ENCODE measurements around the gene LCA5L. TPM values are rescaled to one million over a fixed set of nuclear protein-coding genes. Genes with fewer than 3 reads are reported as not detected.

Gene LCA5L
- polyA plus RNA-seq, 1 donor from 2014 or later, result 0.09 TPM

DNA sequence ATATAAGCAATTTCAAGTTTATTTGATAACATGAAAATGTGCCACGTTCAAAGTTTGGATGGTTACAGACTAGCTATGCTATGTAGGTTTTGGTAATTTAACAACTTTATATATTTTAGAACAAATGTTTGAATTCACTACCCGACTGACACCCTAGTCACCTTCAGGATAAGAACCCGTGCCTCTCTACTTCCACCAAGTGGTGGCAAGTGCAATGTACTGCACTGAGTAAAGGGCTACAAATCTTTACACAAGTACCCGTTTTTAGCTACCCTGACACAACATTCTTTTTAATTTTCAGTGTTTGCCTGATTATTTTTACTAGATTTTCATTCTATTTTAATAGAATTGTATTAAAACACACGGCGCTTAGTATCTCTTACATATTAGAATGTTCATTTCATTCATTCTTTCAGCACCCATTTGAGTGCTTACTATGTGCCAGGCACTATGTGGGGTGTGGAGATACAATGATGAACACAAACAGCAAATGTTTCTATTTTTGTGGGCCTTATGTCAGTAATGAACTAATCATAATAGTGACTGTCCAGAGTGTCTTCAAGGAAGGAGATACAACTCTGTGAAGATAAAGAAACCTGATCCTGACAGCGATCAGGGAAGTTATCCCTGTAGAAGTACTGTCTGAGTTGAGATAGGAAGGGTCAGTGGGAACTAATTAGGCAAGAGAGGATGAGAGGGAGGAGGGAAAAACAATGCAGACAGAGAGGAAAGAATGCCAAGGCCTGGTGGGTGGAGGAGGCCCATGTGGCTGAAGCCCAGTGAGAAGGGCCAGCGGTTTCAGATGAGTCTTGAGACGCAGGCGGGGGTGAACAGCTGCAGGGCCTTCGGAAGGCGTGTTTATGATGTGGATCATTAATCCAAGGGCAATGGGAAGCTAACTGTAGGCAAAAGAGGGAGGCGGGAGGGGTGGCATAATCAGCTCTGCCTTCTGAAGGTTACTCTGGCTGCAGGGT is 3.8 kb downstream of the LCA5L start:
- Histone ChIP-seq H3K4me2 (ENCODE audit: low read length) (no peak overlapping the region), H3K27ac (ENCODE audit: low read length) (no peak overlapping the region), H3F3A (ENCODE audit: insufficient read depth, low read length, poor library complexity, severe bottlenecking) (no peaks in the 10 kb centered on the region), H3K4me3 (ENCODE audit: low read length) (no peak overlapping the region), H3K36me3 (ENCODE audit: insufficient read depth, low read length) (no peaks in the 10 kb centered on the region), H3K27me3 (ENCODE audit: insufficient read depth, low read depth, low read length) (no peaks in the 10 kb centered on the region), H3K9me2 (ENCODE audit: insufficient read depth, low read length) (no peaks in the 10 kb centered on the region), H3K9ac (ENCODE audit: low read length) (no peak overlapping the region), H4K20me1 (ENCODE audit: insufficient read depth) (no peaks in the 10 kb centered on the region), H2AFZ (ENCODE audit: low read depth, low read length) (no peak overlapping the region), H3K9me3 (ENCODE audit: low read length) (no peaks in the 10 kb centered on the region), H3K79me2 (replicated peaks; ENCODE audit: insufficient read depth, low read length) (no peaks in the 10 kb centered on the region)
- no peak for TF ChIP-seq TAF1 (IDR thresholded peaks at IDR 0.05; ENCODE audit: low read depth)
- peak; percentile 78 for TF ChIP-seq CTCF (IDR thresholded peaks at IDR 0.05; ENCODE audit: poor library complexity, severe bottlenecking)
- TF ChIP-seq EP300 (conservative IDR thresholded peaks at IDR 0.05; ENCODE audit: poor library complexity, severe bottlenecking), result no peak
- TF ChIP-seq RAD21 (conservative IDR thresholded peaks at IDR 0.05), result peak; percentile 79
- TF ChIP-seq SMC3 (conservative IDR thresholded peaks at IDR 0.05; ENCODE audit: poor library complexity), result peak; percentile 78
- no peak for TF ChIP-seq POLR2AphosphoS5 (IDR thresholded peaks at IDR 0.05)

DNA sequence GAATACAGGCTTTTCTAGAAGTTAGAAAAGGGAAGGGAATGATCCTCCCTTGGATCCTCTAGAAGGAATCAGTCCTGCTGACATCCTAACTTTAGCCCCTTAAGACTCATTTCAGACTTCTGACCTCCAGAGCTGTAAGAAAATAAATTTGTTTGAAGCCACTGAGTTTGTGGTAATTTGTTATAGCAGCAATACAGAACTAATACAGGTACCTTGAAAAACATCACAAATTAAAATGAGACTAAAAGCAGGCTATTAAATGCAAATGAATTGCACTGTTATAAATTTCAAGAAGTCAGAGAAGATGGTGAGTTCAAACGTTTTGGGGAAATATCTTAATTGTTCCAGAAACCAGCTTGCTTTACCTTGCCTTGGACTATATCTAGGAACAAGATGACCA is 6.3 kb downstream of the LCA5L start:
- Histone ChIP-seq H3F3A (ENCODE audit: insufficient read depth, low read length, poor library complexity, severe bottlenecking) (no peaks in the 10 kb centered on the region), H4K20me1 (ENCODE audit: insufficient read depth) (no peaks in the 10 kb centered on the region), H3K27me3 (ENCODE audit: insufficient read depth, low read depth, low read length) (no peaks in the 10 kb centered on the region), H3K27ac (ENCODE audit: low read length) (no peak overlapping the region), H3K4me2 (ENCODE audit: low read length) (no peak overlapping the region), H3K9ac (ENCODE audit: low read length) (no peak overlapping the region), H3K36me3 (ENCODE audit: insufficient read depth, low read length) (no peaks in the 10 kb centered on the region), H3K9me2 (ENCODE audit: insufficient read depth, low read length) (no peaks in the 10 kb centered on the region), H3K4me3 (ENCODE audit: low read length) (no peak overlapping the region), H3K9me3 (ENCODE audit: low read length) (no peaks in the 10 kb centered on the region), H3K79me2 (replicated peaks; ENCODE audit: insufficient read depth, low read length) (no peaks in the 10 kb centered on the region), H2AFZ (ENCODE audit: low read depth, low read length) (no peak overlapping the region)
- TF ChIP-seq SMC3 (conservative IDR thresholded peaks at IDR 0.05; ENCODE audit: poor library complexity) (no peak), POLR2AphosphoS5 (IDR thresholded peaks at IDR 0.05) (no peak), TAF1 (IDR thresholded peaks at IDR 0.05; ENCODE audit: low read depth) (no peak), RAD21 (conservative IDR thresholded peaks at IDR 0.05) (no peak), CTCF (IDR thresholded peaks at IDR 0.05; ENCODE audit: poor library complexity, severe bottlenecking) (no peak), EZH2 (IDR thresholded peaks at IDR 0.05; ENCODE audit: borderline replicate concordance, insufficient read depth, low read length, poor library complexity, severe bottlenecking) (no peak), MXI1 (conservative IDR thresholded peaks at IDR 0.05; ENCODE audit: poor library complexity, severe bottlenecking) (no peak), EP300 (conservative IDR thresholded peaks at IDR 0.05; ENCODE audit: poor library complexity, severe bottlenecking) (no peak)
- TF ChIP-seq, protein P1, sequence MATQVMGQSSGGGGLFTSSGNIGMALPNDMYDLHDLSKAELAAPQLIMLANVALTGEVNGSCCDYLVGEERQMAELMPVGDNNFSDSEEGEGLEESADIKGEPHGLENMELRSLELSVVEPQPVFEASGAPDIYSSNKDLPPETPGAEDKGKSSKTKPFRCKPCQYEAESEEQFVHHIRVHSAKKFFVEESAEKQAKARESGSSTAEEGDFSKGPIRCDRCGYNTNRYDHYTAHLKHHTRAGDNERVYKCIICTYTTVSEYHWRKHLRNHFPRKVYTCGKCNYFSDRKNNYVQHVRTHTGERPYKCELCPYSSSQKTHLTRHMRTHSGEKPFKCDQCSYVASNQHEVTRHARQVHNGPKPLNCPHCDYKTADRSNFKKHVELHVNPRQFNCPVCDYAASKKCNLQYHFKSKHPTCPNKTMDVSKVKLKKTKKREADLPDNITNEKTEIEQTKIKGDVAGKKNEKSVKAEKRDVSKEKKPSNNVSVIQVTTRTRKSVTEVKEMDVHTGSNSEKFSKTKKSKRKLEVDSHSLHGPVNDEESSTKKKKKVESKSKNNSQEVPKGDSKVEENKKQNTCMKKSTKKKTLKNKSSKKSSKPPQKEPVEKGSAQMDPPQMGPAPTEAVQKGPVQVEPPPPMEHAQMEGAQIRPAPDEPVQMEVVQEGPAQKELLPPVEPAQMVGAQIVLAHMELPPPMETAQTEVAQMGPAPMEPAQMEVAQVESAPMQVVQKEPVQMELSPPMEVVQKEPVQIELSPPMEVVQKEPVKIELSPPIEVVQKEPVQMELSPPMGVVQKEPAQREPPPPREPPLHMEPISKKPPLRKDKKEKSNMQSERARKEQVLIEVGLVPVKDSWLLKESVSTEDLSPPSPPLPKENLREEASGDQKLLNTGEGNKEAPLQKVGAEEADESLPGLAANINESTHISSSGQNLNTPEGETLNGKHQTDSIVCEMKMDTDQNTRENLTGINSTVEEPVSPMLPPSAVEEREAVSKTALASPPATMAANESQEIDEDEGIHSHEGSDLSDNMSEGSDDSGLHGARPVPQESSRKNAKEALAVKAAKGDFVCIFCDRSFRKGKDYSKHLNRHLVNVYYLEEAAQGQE (IDR thresholded peaks at IDR 0.05; ENCODE audit: borderline replicate concordance), result no peak

All from neural cell (in vitro differentiated cells).